Head of caudate nucleus (tissue), 42 donors: ENCODE measurements around the gene IQUB.

Experiments used
- DNase-seq, 42 donors: peaks; one replicate each; pipeline versions ENCODE4 v3.0.0 to v3.0.0-alpha.2; 2020 to 2021; ENCODE audit warnings: mixed read lengths in 7 of 42
- intact Hi-C: fragments of 100-400 bp; cut with DNase I; formaldehyde crosslinking; loops from one replicate; pipeline ENCODE4 v1.15.0; 2022

The IQUB gene

DNA sequence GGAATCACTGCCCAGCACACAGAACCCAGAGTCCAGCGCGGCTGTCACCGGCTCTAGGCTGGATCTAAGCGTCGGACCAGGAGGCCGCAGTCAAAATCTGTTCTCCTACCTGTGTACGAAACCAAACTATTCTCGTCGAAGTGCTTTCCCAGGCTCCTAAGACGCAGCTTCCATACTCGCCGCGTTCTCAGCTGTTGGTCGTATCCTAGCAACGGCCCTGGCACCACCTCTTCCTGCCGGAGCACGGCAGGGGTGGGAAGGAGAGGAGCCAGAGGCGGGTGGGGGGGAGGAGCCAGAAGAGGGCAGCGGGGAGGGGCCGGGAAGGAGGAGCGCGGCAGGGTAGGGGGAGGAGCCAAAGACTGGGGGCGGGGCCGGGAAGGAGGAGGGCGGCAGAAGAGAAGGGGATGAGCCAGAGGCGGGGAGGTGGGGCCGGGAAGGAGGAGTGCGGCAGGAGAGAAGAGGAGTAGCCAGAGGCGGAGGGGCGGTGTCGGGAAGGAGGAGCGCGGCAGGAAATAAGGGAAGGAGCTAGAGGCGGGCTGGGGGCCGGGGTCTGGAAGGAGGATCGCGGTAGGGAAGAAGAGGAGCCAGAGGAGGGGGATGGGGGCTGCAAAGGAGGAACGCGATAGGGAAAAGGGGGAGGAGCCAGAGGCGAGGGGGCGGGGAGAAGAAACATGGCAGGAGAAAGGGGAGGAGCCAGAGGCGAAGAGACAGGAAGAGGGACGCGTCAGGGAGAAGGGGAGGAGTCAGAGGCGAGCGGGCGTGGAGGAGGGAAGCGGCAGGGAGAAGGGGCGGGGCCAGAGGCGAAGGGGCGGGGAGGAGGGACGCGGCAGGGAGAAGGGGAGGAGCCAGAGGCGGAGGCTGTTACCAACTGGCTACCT lies at the start of gene IQUB:
IQUB (minus strand) TSS at position 213 of the 878 bp plus-strand sequence. CDS start 22,255 bp downstream, outside the sequence.
- DNase-seq = peak; percentile 91 to 100 (median 98)
- intact Hi-C loops = no loop called here

DNA sequence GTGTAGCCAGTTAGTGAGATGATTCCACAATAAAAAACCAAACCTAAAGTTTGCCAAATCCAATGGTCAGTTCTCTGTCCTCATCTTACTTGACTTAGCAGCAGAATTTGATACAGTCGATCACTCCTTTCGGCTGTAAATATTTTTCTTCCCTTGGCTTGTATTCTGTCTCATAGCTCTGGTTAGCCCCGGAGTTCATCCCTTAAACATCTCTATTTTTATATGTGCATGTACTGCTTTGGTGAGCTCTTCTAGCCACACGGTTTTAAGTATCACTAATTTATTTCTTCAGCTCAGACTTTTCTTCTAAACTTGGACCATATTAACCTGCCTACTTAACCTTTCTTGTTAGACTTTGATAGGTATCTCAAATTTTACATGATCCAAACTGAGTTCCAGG lies 49.4 kb upstream of the IQUB start:
- no peak for DNase-seq
- intact Hi-C loops = no loop called here

DNA sequence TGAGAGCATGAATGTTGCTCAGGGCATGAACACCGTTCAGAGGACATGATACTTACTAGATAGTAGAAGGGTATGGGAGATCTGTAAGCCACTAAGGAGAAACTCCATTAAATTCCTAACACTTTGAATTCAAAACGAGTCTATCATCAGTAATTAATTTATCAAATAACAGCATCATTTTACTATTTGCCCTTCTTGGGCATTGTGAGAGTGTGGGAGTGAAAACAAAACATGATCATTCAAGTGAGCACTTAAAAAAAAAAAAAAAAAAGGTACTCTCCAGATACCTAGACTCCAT lies 46.7 kb upstream of the IQUB start:
- no peak for DNase-seq
- intact Hi-C loops = no loop called here

DNA sequence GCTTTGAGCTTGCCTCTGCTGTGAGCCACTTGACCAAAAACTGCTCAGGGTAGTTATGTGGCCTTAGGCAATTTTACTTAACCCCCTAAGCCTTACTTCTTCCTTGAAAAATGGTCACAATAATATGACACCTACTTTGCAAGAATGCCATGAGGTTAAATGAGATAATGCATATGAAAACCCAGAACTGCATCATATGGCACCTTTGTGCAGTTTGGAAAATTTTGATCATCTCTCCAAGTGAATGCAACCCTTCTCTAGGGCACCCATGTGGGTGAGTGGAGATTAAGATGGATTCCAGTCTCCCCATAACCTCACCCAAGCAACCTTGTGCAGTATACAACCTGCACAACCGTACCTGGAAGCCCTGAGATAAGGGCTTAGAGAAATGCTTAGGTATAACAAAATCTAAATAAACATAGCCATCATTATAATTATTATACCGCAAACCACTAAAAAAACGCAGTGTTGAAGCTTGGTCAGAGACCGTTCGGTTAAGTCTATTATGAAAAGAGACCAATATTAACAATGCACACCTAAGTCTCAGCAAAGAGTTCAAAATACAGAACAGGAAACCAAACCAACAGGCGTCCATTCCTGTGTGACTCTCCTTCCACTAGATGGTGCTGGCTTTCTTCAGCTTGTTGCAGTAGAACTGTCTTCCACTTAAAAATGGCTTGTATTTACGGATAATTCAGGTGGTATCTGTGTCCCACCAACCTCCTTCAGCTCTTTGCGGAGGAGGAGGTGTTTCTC lies 46.2 kb upstream of the IQUB start:
- intact Hi-C loops = no loop called here
- DNase-seq = peak in 5 of 42 donors; percentile 4 to 21 (median 10)

DNA sequence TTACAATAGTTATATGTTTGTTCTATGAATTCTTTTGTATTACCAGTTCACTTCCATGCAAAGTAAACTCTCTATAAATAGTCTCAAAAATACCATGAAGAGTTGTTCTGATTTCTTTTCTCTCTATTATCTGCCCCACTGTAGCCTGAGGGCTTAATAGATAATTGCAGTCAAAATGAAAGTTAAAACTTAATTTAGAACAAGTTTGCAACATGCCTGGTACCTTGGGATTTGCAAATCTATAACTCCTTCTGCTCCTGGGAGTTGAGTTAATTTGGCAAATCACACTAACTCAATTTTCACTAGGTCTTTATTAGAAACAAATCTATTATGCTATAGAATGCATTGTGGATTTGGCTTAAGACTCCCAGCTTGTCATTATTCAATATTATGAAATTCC lies 45.0 kb upstream of the IQUB start:
- intact Hi-C loops = no loop called here
- no peak for DNase-seq

DNA sequence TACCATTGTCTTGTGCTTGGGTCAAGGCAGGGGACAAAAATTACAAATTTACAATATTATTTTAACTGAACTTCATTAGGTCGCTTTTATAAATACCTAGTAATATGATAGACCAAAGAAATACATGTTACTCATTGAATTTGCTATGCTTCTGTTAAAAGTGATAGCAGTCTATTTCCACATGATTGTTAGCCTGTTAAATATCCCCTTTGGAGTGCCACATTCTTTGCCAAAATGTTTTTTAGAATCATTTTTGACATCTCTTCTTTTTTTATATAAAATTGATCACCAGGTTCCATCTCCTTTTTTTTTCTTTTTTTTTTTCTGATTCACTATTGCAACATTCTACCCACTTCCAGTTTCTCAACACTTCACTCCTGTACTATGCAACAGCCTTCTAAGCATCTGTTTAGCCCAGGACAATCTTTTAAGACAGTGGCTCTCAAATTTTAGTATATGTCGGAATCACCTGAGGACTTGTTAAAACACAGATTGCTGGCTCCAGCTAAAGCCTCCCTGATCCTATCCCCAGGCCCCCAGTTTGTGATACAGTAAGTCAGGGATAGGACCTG lies 39.6 kb upstream of the IQUB start:
- intact Hi-C loops = no loop called here
- DNase-seq = no peak

DNA sequence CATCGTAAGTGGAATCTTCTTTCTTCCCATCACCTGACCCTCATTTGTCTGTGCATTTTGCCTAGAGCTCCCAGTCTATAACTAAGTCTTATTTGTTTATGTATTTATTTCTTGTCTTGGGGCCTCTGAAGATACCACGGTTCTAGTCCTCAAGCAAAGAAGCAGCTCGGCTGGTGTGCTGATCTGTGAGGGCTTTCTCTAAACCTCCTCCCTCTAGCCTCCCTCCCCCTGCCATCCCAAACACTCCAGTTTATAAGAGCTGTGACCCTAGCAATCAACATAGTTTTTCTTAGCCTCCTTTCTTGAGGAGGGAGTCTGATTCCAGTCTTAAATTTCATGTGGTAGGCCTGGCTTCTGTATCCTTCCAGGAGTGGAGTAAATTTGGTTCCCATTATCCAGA lies 38.9 kb upstream of the IQUB start:
- intact Hi-C loops = no loop called here
- no peak for DNase-seq

DNA sequence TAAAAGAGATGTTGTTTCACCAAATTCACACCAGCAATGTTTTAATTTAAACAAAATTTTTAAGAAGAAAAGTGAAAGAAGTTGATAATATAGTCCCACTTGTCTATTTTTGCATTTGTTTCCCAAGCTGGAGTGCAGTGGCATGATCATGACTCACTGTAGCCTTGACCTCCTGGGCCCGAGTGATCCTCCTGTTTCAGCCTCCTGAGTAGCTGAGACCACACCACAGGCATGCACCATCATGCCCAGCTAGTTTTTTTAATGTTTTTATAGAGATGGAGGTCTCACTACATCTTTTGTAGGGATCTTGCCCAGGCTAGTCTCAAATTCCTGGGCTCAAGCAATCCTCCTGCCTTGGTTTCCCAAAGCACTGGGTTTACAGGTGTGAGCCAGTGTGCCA lies 37.3 kb upstream of the IQUB start:
- intact Hi-C loops = no loop called here
- no peak for DNase-seq

DNA sequence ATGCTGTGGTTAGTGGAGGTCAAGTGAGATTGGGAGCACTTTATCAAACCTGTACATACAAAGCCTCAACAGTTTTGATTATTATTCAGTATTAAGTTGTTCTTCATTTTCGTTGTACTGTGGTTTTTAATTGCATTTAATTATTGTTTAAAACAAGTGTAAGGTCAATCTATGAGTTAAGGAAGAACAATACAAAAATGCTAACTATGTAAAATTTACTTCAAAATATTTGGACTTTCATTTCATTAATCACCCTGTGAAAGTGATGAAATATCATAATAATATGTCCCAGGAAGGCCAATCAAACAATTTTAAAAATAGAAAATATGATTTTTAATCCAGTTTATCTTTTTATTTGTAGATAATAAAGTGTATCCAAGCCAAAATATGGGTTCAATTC lies 36.8 kb upstream of the IQUB start:
- intact Hi-C loops = no loop called here
- DNase-seq = no peak

DNA sequence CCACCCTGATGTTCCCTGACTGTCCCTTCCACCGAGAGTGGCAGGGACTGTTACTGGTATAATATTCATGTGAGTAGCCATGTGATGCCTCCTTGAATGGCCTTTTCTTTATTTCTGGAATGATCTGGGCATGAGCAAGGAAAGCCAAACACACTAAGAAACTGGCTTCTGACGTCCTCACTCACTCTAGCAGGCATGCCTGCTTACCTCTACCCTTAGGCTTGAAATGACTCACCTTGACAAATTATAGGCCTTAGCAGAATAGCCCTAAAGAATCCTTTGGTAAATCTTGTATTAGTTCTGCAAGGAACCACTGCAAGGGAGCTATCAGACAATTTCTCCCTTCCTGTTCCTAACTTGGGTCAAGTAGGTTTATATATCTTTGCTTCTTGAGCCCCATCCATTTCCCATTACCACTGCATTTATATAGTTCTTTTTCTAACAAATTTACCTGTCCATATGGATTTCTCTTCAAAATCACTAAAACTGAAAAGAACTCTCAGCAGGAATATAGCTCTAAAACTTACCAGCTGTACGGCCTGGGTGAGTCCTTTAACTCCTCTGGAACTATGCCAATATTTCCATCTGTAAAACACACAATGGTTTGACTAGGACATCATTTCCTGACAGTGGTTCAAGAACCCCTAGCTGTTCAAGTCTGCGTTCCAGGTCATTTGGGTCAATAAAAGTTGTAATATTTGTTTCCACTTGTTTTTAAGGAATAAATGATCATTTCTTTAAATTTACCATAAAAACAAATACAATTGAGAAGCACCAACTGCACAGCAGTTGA lies 36.2 kb upstream of the IQUB start:
- DNase-seq = no peak
- intact Hi-C loops = no loop called here

DNA sequence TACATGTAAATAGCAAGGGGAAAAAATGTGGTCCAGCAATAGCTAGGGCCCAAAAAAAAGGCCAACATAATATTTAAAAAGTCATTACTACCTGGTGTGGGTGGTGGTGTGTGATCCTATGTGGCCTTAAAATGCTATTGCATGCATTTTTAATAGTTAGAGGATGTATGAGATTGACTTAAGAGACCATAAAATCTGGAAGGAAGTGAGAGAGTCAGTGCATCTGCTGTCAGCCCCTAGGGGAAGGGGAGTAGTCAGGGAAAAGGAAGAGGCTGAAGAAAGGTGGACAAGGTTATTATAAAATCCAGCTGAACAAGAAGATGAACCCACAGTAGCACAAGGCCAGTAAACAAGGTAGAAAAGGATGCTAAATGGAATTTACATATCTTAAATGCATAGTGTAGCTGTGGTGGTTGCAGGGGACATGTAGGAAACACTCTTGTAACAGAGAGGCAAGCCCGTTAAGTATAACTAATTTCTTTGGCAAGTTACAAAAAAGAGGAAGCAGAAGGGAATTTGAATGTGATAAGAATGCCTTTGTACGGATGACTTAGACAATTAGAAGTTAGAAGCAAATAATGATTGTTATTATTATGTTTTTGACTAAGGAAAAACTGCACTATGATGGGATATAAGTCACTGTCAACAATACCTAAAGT lies 35.1 kb upstream of the IQUB start:
- intact Hi-C loops = no loop called here
- DNase-seq = no peak

DNA sequence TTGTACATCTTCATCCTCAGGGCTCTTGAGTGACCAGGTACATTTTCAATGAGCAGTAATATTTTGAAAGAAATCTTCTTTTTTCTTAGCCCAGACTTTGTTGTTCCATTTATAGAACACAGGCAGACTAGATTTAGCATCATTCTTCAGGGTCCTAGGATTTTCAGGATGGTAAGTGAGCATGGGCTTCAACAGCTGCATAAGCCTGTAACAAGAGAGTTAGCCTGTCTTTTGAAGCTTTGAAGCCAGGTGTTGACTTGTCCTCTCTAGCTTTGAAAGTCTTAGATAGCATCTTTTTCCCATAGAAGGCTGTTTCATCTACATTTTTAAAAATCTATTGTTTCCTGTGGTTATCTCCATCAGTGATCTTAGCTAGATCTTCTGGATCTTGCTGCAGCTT lies 27.7 kb upstream of the IQUB start:
- no peak for DNase-seq
- intact Hi-C loops = no loop called here

DNA sequence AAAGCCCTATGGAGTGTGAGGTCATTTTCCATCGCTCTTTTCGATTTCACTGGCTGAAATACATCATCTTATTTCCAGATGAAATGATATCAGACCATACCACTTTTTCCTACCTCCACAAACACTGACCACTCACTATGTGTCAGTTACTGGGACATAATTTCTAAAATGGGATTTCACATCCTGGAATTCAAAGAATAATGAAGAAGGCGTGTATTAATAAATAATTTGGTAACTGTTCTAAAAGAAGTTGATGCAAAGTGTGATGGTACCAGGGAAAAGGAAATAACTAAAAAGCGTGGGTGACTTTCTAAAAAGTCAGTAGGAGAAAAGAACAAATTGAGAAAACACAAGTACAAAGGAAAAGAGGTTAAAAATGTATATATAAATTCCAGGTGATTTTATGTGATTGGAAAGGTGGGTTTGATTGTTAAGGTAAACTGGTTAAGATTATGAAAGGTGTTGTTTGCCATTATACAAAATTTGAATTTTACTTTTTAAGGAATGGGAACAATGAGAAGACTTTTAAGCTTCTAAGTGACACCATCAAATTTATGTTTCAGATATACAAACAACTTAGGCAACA lies 24.0 kb upstream of the IQUB start:
- intact Hi-C loops = no loop called here
- DNase-seq = no peak

DNA sequence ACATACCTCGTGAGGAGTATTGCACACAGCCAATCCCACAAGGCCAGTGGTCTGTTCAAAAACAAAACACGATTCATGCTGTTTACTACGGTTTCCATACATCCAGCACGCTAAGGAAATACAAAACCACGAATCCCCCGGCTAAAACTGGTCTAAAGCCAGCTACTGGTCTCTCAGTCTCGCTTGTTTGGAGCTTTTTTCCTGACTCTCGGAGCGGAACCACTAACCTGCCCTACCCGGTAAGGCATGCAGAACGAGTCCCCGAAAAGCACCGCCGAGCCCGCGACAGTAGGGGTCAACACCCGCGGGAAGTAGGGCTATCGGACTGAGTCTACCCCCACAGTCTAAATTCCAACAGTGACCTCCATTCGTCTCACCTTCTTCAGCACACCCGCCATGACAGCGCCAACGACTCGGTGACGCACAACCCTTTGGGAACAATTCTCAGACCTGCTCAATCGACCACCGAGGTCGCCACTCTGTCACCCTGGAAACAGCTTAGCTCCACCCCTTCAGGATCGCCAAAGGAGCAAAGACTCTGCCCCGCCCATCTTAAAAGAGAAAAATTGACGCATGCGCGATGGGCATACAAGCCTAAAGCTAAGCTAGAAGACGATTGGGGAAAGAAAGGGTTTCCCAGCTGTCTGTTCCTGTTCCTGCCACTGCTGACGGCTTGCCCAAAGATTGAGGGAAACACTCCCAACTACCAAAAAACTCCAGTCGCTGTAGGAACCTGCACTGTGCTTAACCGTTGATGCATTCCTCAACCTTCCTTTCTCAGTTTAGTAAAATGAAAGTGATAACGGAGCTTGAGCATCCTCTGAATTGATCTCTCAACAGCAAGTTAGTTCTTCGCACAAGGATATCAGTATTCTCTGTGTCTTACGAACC lies 23.2 kb upstream of the IQUB start, which contains the start of gene NDUFA5:
NDUFA5 (minus strand) TSS at position 421 of the 891 bp plus-strand sequence; CDS start at position 398, 23 bp downstream.
- intact Hi-C loops = no loop called here
- DNase-seq = peak; percentile 92 to 100 (median 99)

DNA sequence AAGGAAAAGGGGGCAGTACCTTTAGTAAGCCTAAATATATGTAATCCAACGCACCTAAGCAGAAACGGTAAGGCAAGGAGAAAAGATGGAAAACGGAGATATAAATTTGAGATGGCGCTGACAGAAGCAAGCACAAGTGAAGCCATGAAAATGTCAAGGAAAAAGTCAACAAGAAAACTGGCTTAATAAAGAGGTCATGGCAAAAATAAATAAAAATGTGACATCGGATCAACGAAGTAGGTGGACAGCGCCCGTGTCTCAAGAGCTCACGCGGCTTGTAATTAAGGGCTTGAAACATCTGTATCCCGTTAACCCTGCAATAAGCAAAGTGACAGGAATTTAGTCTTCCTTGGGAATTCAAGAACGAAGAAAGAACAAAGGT lies 22.6 kb upstream of the IQUB start:
- no peak for DNase-seq
- intact Hi-C loops = no loop called here

DNA sequence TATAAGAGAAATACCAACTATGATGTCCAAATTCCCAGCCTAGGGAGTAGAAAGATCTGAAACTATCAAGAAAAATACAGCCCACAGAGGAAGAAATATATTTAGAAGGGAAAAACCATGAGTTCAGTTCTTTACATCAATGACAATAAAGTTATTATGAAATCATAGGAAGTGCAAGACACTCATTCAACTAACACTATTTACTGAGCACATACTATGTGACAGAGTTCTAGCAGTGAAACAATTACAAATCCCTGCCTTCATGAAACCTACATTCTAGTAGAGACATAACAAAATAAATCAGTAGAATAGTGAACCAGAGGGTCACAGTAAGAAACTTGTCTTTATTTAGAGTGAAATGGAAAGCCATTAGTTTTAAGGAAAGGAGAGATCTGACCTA lies 21.1 kb upstream of the IQUB start:
- intact Hi-C loops = no loop called here
- no peak for DNase-seq

DNA sequence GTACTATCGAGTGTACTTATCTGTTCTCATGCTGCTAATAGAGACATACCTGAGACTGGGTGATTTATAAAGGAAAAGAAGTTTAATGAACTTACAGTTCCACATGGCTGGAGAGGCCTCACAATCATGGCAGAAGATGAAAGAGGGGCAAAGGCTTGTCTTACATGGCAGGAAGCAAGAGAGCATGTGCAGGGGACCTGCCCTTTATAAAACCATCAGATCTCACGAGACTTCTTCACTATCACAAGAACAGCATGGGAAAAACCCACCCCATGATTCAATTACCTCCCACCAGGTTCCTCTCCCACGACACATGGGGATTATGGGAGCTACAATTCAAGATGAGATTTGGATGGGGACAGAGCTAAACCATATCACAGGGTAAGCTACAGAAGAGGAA lies 18.8 kb upstream of the IQUB start:
- intact Hi-C loops = no loop called here
- DNase-seq = no peak

DNA sequence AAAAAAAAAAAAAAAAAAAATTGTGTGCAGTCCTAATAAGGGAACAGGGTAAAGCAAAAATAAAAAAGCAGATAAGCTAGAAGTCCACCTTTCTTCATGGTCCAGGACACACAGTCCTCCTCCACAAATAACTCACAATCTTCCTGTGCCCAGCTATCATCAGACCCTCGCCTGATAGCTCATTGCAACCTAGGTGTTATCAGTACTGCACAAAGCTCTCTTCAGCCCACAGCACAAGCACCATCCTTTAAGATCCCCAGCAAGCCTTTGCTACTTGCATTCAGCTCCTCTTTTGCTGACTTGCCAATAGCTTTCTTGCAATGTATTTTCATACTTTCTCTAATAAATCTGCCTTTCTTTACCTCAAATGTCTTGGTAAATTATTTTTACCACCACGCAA lies 18.2 kb upstream of the IQUB start:
- intact Hi-C loops = no loop called here
- no peak for DNase-seq
